SK-N-SH treated with all-trans-retinoic acid at 6 μM for 48 hours (cell line): Measurements from ENCODE around the gene GGTA1.

ENCODE experiments used
- CSDC2 ChIP-seq: fragments of 250-450 bp; sonication (Bioruptor Pico); IDR thresholded peaks from 2 replicates; pipeline ENCODE4 v1.5.0; 2020; ENCODE audit warnings: mild to moderate bottlenecking, moderate library complexity
- ZFP30 ChIP-seq: fragments of 450-650 bp; formaldehyde crosslinking; IDR thresholded peaks from 2 replicates; pipeline ENCODE4 v1.5.0; 2022; ENCODE audit warnings: mild to moderate bottlenecking, moderate library complexity

- no peak for TF ChIP-seq ZFP30
- no peak for TF ChIP-seq CSDC2 (CRISPR knock-in tag)
Observed at GRCh38 chr9:121476156-121476555, 23.5 kb downstream of the GGTA1 start.
